HT-29 (cell line): ENCODE data around the gene ZNF773. TPM values are rescaled to one million over a fixed set of nuclear protein-coding genes. Genes with fewer than 3 reads are reported as not detected.

Experiments
- small RNA-seq: library from RNA; depleted of rRNA; stranded (forward); fragments of <200 nt; gene quantifications from one replicate; pipeline ENCODE3, GENCODE V24; 2014
- total RNA-seq: library from RNA; depleted of rRNA; stranded (reverse); fragments of >200 nt; shearing (Covaris generic); gene quantifications from 2 replicates; pipeline ENCODE4 v1.2.3, GENCODE V29; 2014; rRNA removed

The ZNF773 gene
- total RNA-seq, 1 experiment from 2014 or later: 5.5 TPM

Small RNAs within 50 kb of the gene (small RNA-seq; reads per million reads assigned to genes)
- gene VN1R107P: not detected

Other genes with a start within 250 kb of the ZNF773 start
- 59.1 and 59.9 TPM in 2 replicates for gene ZNF460, start 219.5 kb upstream of the ZNF773 start, total RNA-seq
- 5.6 and 6.2 TPM in 2 replicates for gene ZNF543, start 179.5 kb upstream of the ZNF773 start, total RNA-seq
- not detected in 2 replicates for gene ZNF304, start 148.7 kb upstream of the ZNF773 start, total RNA-seq
- gene TRAPPC2B, start 136.4 kb upstream of the ZNF773 start, total RNA-seq: 8.0 and 13.8 TPM in 2 replicates
- 1.0 and 3.2 TPM in 2 replicates for gene ZNF547, start 136.4 kb upstream of the ZNF773 start, total RNA-seq
- 10.2 and 12.2 TPM in 2 replicates for gene ZNF548, start 110.1 kb upstream of the ZNF773 start, total RNA-seq
- gene ZNF17, start 88.8 kb upstream of the ZNF773 start, total RNA-seq: 4.7 and 7.2 TPM in 2 replicates
- 22.9 and 27.6 TPM in 2 replicates for gene ZNF749, start 64.6 kb upstream of the ZNF773 start, total RNA-seq
- gene VN1R1, start 42.8 kb upstream of the ZNF773 start, total RNA-seq: 0.08 TPM in 1 of 2 replicates, not detected in the other
- gene ZNF772, start 22.4 kb upstream of the ZNF773 start, total RNA-seq: 0.28 and 0.31 TPM in 2 replicates
- gene ZNF419, start 12.2 kb upstream of the ZNF773 start, total RNA-seq: 8.1 and 19.3 TPM in 2 replicates
- gene ZNF549, start 27.4 kb downstream of the ZNF773 start, total RNA-seq: not detected in 2 replicates
- gene ZNF550, start 59.9 kb downstream of the ZNF773 start, total RNA-seq: 1.1 and 6.1 TPM in 2 replicates
- 2.5 and 3.1 TPM in 2 replicates for gene ZNF416, start 79.0 kb downstream of the ZNF773 start, total RNA-seq
- gene ZIK1, start 84.2 kb downstream of the ZNF773 start, total RNA-seq: 0.23 TPM in 1 of 2 replicates, not detected in the other
- 2.7 and 5.7 TPM in 2 replicates for gene ZNF530, start 99.9 kb downstream of the ZNF773 start, total RNA-seq
- gene ZNF134, start 114.3 kb downstream of the ZNF773 start, total RNA-seq: not detected in 2 replicates
- 2.7 and 8.1 TPM in 2 replicates for gene ZNF211, start 133.2 kb downstream of the ZNF773 start, total RNA-seq
- gene ZSCAN4, start 169.0 kb downstream of the ZNF773 start, total RNA-seq: not detected in 2 replicates
- gene ZNF551, start 182.0 kb downstream of the ZNF773 start, total RNA-seq: 25.5 and 26.5 TPM in 2 replicates
- gene ZNF154, start 209.3 kb downstream of the ZNF773 start, total RNA-seq: 0.05 TPM in 1 of 2 replicates, not detected in the other
- not detected in 2 replicates for gene ZNF671, start 227.7 kb downstream of the ZNF773 start, total RNA-seq
- 11.4 and 14.6 TPM in 2 replicates for gene ZNF776, start 246.9 kb downstream of the ZNF773 start, total RNA-seq